ENCODE results near the gene FLRT2. TPM values are rescaled to one million over a fixed set of nuclear protein-coding genes. Genes with fewer than 3 reads are reported as not detected.

Gene FLRT2
- total and polyA plus RNA-seq, 10 of the 15 experiments (the other 5 are each of a cell fraction or from before 2014, with no cell fraction given), result 0.03 to 0.13 TPM; not detected in 8

DNA sequence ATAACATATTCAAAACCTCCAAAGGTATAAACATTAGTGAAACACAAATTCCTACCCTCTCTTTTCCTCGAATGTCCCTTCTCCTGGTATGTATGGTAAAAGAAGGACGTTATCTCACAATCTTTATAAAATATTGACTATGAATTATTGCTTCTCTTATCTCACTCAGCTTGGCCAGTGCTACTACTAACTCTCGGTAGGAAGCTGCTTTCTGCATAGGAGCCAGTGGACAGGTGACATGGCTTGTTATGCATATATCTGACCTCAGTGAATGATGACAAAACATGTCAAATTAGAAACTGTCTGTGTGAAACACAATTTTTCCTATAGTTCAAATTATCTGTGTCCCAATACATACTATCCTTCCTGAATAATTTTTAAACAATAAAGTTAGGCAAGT lies 48.5 kb upstream of the FLRT2 start:
- Histone ChIP-seq H3K79me2 (ENCODE audit: control insufficient read depth, insufficient read depth, low read length) (no peaks in the 10 kb centered on the region), H3K9me3 (replicated peaks; ENCODE audit: control insufficient read depth, insufficient read depth, low read length) (no peaks in the 10 kb centered on the region), H3K27me3 (replicated peaks in 1 of 2; ENCODE audit: control insufficient read depth in 2 of 2, insufficient read depth in 2 of 2, low read length in 1 of 2) (no peaks in the 10 kb centered on the region), H3K4me2 (ENCODE audit: control insufficient read depth, insufficient read depth) (no peak overlapping the region), H3K27ac (ENCODE audit: control insufficient read depth, insufficient read depth) (no peak overlapping the region), H3K36me3 (ENCODE audit: control insufficient read depth in 2 of 2, insufficient read depth in 2 of 2, low read length in 1 of 2) (no peaks in the 10 kb centered on the region), H3K4me3 (no peak overlapping the region), H3K9ac (ENCODE audit: control insufficient read depth, insufficient read depth, low read length) (no peak overlapping the region), H3K4me1 (ENCODE audit: control insufficient read depth, insufficient read depth, low read length) (no peaks in the 10 kb centered on the region), H4K20me1 (ENCODE audit: control insufficient read depth, insufficient read depth) (no peaks in the 10 kb centered on the region), H2AFZ (ENCODE audit: control insufficient read depth, low read depth, low read length) (no peak overlapping the region)
- CTCF ChIA-PET, result no interaction called here
- RAD21 ChIA-PET (ENCODE audit: unreplicated experiment), result no interaction called here
- no peak for ATAC-seq
- intact Hi-C loops (cut with micrococcal nuclease; ENCODE audit: unreplicated experiment), result no loop called here
- SMC1A ChIA-PET (ENCODE audit: uncharacterized antibody, unreplicated experiment), result no interaction called here
- 10% methylated on average over 3 of the region's 3 CpGs for WGBS (ENCODE audit: insufficient coverage, insufficient replicate concordance, low lambda C conversion rate, missing lambda C conversion rate)
- no peak for TF ChIP-seq TCF3 (IDR thresholded peaks at IDR 0.05; ENCODE audit: borderline replicate concordance, insufficient read depth, low read depth, low read length)
- TF ChIP-seq SMAD1 (IDR thresholded peaks at IDR 0.05; ENCODE audit: low read depth, partially characterized antibody), result no peak
- FAIRE-seq, result no peak
- POLR2A ChIA-PET, result no interaction called here
- DNase-seq (ENCODE audit: low read depth, low spot score), result no peak
- in situ Hi-C loops (cut with MboI), result no loop called here
- BruUV-seq (replicated peaks), result no TSS peak

DNA sequence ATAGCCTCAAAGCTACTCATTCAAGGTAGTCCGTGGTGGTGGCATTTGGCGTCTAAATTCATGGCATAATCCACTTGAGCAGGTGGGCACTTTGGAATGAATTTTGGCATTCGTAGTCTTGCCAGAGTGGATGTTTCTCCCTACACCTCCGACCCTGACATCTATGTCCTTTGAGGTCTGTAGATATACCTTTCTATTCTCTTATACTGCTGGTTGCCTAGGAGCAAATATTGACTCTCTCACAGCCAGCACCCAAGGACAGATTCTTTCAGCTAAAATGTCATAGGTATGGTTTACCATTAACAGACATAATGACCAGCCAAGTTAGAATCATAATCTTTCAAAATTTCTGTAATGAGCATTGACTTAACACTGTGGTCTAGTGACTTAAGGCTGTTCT lies 47.4 kb upstream of the FLRT2 start:
- CTCF ChIA-PET, result no interaction called here
- no peaks in the 10 kb centered on the region for H3K4me1 ChIP-seq (ENCODE audit: control insufficient read depth, insufficient read depth, low read length)
- 17% methylated on average over 4 of the region's 4 CpGs for WGBS (ENCODE audit: insufficient coverage, insufficient replicate concordance, low lambda C conversion rate, missing lambda C conversion rate)
- no peaks in the 10 kb centered on the region for H3K9me3 ChIP-seq (replicated peaks; ENCODE audit: control insufficient read depth, insufficient read depth, low read length)
- H3K27me3 ChIP-seq (replicated peaks in 1 of 2; ENCODE audit: control insufficient read depth in 2 of 2, insufficient read depth in 2 of 2, low read length in 1 of 2), result no peaks in the 10 kb centered on the region
- RAD21 ChIA-PET (ENCODE audit: unreplicated experiment), result no interaction called here
- no peaks in the 10 kb centered on the region for H4K20me1 ChIP-seq (ENCODE audit: control insufficient read depth, insufficient read depth)
- ATAC-seq (no peak), FAIRE-seq (no peak), DNase-seq (ENCODE audit: low read depth, low spot score) (no peak)
- in situ Hi-C loops (cut with MboI), result no loop called here
- SMC1A ChIA-PET (ENCODE audit: uncharacterized antibody, unreplicated experiment), result interaction anchor here (0.7 to 1.0 kb wide), 2 partner anchors 11 to 64 kb away, joined by 3 read pairs; no protein-coding TSS in a partner anchor
- TF ChIP-seq YBX1 (IDR thresholded peaks at IDR 0.05), result no peak
- TF ChIP-seq TAF1 (IDR thresholded peaks at IDR 0.05; ENCODE audit: borderline replicate concordance, low read depth, low read length), result no peak
- no peak for TF ChIP-seq TCF7 (IDR thresholded peaks at IDR 0.05; ENCODE audit: borderline replicate concordance)
- no peak for TF ChIP-seq TARDBP (IDR thresholded peaks at IDR 0.05; ENCODE audit: borderline replicate concordance)
- TF ChIP-seq ZNF384 (IDR thresholded peaks at IDR 0.05; ENCODE audit: borderline replicate concordance, low read depth, low read length), result no peak
- no peak for TF ChIP-seq EZH2 (IDR thresholded peaks at IDR 0.05; ENCODE audit: borderline replicate concordance, control insufficient read depth, low read depth, low read length)
- TF ChIP-seq CEBPB (IDR thresholded peaks at IDR 0.05; ENCODE audit: borderline replicate concordance in 1 of 2, low read depth in 2 of 2, low read length in 2 of 2), result no peak
- TF ChIP-seq PML (IDR thresholded peaks at IDR 0.05; ENCODE audit: low read length), result no peak
- no peak for TF ChIP-seq SREBF2 (IDR thresholded peaks at IDR 0.05; ENCODE audit: low read length)
- TF ChIP-seq, protein P1, sequence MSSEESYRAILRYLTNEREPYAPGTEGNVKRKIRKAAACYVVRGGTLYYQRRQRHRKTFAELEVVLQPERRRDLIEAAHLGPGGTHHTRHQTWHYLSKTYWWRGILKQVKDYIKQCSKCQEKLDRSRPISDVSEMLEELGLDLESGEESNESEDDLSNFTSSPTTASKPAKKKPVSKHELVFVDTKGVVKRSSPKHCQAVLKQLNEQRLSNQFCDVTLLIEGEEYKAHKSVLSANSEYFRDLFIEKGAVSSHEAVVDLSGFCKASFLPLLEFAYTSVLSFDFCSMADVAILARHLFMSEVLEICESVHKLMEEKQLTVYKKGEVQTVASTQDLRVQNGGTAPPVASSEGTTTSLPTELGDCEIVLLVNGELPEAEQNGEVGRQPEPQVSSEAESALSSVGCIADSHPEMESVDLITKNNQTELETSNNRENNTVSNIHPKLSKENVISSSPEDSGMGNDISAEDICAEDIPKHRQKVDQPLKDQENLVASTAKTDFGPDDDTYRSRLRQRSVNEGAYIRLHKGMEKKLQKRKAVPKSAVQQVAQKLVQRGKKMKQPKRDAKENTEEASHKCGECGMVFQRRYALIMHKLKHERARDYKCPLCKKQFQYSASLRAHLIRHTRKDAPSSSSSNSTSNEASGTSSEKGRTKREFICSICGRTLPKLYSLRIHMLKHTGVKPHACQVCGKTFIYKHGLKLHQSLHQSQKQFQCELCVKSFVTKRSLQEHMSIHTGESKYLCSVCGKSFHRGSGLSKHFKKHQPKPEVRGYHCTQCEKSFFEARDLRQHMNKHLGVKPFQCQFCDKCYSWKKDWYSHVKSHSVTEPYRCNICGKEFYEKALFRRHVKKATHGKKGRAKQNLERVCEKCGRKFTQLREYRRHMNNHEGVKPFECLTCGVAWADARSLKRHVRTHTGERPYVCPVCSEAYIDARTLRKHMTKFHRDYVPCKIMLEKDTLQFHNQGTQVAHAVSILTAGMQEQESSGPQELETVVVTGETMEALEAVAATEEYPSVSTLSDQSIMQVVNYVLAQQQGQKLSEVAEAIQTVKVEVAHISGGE (CRISPR knock-in tag; IDR thresholded peaks at IDR 0.05), result no peak
- no peak for TF ChIP-seq TCF3 (IDR thresholded peaks at IDR 0.05; ENCODE audit: borderline replicate concordance, insufficient read depth, low read depth, low read length)
- no peak for TF ChIP-seq MYB (IDR thresholded peaks at IDR 0.05; ENCODE audit: borderline replicate concordance, low read depth, low read length)
- TF ChIP-seq SUPT20H (IDR thresholded peaks at IDR 0.05; ENCODE audit: borderline replicate concordance, control insufficient read depth, low read depth, low read length), result no peak
- no TSS peak for BruUV-seq (replicated peaks)
- H3K79me2 ChIP-seq (ENCODE audit: control insufficient read depth, insufficient read depth, low read length), result no peaks in the 10 kb centered on the region
- H3K27ac ChIP-seq (ENCODE audit: control insufficient read depth, insufficient read depth), result no peak overlapping the region
- intact Hi-C loops (cut with micrococcal nuclease; ENCODE audit: unreplicated experiment), result no loop called here
- POLR2A ChIA-PET, result no interaction called here
- no peak overlapping the region for H3K9ac ChIP-seq (ENCODE audit: control insufficient read depth, insufficient read depth, low read length)
- no peak overlapping the region for H2AFZ ChIP-seq (ENCODE audit: control insufficient read depth, low read depth, low read length)
- H3K4me3 ChIP-seq, result no peak overlapping the region
- no peaks in the 10 kb centered on the region for H3K36me3 ChIP-seq (ENCODE audit: control insufficient read depth in 2 of 2, insufficient read depth in 2 of 2, low read length in 1 of 2)
- no peak overlapping the region for H3K4me2 ChIP-seq (ENCODE audit: control insufficient read depth, insufficient read depth)

All from GM12878 (cell line).